GM12891 (cell line): ENCODE results near the gene CHID1.

Experiments used
- DNase-seq: peaks from one replicate; pipeline ENCODE4 v3.0.0; 2011; ENCODE audit warnings: low spot score; ENCODE audit not compliant: insufficient read length
- FAIRE-seq: peaks from 2 replicates; lab custom pipeline; 2011; peaks lifted over from hg19 to GRCh38; lab: Jason Lieb, UNC
- PAX5 ChIP-seq: IDR thresholded peaks from 2 replicates; pipeline ENCODE4 v1.6.1; 2011; ENCODE audit warnings: low read length, moderate library complexity, mild to moderate bottlenecking; ENCODE audit not compliant: insufficient read depth, severe bottlenecking
- POLR2A ChIP-seq: IDR thresholded peaks from 2 replicates; pipeline ENCODE4 v1.6.1; 2011; ENCODE audit warnings: low read depth, low read length, control low read depth
- POLR2AphosphoS5 ChIP-seq: IDR thresholded peaks from 2 replicates; pipeline ENCODE4 v1.6.1; 2011; ENCODE audit warnings: low read depth, low read length, control low read depth
- POU2F2 ChIP-seq: IDR thresholded peaks from 2 replicates; pipeline ENCODE4 v1.6.1; 2011; ENCODE audit warnings: low read depth, mild to moderate bottlenecking, control low read depth, low read length, moderate library complexity
- SPI1 ChIP-seq: IDR thresholded peaks from 2 replicates; pipeline ENCODE4 v1.6.1; 2011; ENCODE audit warnings: low read depth, low read length, control low read depth
- TAF1 ChIP-seq: IDR thresholded peaks from 2 replicates; pipeline ENCODE4 v1.6.1; 2011; ENCODE audit warnings: low read depth, low read length, control low read depth

The CHID1 gene

DNA sequence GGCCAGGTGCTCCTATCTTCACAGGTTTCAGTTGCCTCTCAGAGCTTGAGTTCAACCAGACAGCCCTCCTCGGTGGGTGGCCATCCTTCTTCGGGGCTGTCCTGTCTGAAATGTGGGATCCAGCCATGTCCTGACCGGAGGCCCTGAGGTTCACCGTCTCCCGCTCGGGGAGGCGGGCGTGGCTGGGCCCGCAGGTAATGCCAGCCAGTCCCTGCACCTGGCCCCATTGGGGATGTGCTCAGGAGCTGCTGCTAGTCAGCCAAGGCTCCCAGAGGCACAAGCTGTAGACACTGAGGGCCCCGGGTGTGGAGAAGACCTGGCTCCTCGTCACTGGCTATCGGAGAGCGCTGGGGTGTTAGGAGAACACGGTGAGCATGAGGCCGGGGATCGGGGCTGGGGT lies 35.4 kb downstream of the CHID1 start:
- FAIRE-seq = no peak
- DNase-seq = no peak
- TF ChIP-seq TAF1 (no peak), PAX5 (no peak), POLR2A (no peak), POU2F2 (no peak), POLR2AphosphoS5 (no peak), SPI1 (no peak)

DNA sequence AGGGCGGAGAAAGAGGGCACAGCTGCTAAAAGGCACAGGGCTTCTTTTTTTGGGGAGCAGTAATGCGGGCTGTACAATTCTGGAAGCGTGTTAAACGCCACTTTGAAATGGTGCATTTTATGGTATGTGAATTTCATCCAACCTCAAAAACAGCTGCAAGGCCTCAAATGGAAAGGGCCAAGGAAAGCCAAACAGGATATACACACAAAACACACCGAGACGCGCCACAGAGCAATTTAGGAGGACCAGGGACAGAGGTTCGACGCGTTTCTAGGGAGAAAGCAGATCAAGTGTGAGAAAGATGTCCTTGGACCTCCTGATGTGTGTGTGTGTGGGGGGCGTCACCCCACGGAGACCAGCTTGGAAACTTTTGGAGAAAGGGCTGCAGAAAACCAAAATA lies 36.9 kb downstream of the CHID1 start:
- FAIRE-seq (no peak), DNase-seq (no peak)
- no peak for TF ChIP-seq SPI1
- TF ChIP-seq POU2F2 = no peak
- TF ChIP-seq TAF1 = no peak
- no peak for TF ChIP-seq PAX5

DNA sequence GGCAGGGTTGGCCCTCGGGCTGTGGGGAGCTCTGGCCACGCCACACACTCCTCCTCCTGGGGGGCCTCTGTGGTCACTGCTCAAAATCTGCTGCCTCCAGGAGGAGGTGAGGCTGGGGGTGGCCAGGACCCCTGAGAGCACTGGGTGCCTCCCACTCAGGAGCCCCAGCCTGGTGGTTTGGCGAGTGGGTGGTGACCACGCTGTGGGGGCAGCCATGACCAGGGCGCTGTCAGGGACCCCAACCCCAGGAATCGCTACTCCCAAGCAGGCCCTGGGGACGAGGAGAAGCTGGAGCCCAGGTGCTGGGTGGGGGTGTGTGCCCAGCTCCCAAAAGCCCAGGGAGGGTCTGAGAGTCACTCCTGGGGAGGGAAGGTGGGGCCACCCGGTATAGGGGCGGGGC lies 37.8 kb downstream of the CHID1 start:
- DNase-seq (no peak), FAIRE-seq (no peak)
- TF ChIP-seq POLR2A = no peak
- TF ChIP-seq POU2F2 = no peak
- no peak for TF ChIP-seq PAX5
- TF ChIP-seq POLR2AphosphoS5 = no peak
- no peak for TF ChIP-seq SPI1
- no peak for TF ChIP-seq TAF1

DNA sequence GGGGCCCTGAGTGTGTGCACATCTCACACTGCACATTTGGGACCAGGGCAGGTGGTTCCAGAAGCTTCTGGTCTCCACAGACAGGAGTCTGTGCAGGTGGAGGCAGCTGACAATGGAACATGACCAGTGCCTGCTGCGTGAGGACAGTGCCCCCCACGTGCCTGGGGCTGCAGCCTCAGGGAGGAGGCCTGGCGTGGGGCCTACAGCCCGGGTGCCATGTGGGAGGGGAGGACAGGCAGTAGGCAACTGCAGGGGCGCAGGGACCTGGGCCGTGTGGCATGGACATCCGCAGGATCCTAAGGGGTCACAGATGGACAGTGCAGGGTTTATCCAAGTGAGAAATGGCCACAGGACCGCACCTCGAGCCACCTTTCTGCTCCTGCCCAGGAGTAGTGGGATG lies 39.1 kb downstream of the CHID1 start:
- TF ChIP-seq TAF1 (no peak), POLR2AphosphoS5 (no peak), PAX5 (no peak), SPI1 (no peak), POU2F2 (no peak), POLR2A (no peak)
- DNase-seq = no peak
- no peak for FAIRE-seq

DNA sequence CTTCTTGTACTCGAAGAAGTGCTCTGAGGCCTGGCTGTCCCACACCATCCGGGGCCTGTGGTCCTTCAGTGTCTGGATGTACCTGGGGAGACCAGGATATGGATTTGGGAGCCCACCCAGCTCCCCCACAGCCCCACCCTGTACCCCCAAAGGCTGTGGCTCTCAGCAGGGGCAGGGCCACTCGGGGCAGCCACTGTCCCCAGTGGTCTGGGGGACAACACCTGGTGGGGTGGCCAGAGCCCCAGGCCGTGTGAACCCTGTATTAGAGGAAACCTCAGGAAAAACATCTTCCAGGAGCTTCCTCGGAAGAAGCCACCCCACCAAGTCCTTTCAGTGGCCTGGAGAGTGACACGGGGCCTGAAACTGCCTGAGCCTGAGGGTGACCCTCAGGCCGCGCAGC lies 40.2 kb downstream of the CHID1 start:
- DNase-seq (no peak), FAIRE-seq (no peak)
- TF ChIP-seq POLR2A (no peak), PAX5 (no peak), POU2F2 (no peak), TAF1 (no peak), SPI1 (no peak), POLR2AphosphoS5 (no peak)

DNA sequence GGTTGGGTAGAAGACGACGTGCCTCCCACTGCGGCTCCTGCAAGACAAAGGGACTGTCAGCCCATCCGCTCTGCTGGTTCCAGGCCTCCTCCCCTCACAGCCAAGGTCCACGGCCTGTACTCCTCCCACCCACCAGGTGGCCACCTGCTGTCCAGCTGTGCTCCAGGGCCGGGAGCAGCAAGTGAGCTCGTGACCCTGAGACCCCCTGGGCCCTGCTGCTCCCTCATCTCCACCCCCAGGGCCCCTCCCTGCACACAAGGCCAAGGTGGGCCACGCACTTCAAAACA lies 40.5 kb downstream of the CHID1 start:
- TF ChIP-seq PAX5 (no peak), POLR2A (no peak), POLR2AphosphoS5 (no peak), TAF1 (no peak), POU2F2 (no peak), SPI1 (no peak)
- FAIRE-seq (no peak), DNase-seq (no peak)

DNA sequence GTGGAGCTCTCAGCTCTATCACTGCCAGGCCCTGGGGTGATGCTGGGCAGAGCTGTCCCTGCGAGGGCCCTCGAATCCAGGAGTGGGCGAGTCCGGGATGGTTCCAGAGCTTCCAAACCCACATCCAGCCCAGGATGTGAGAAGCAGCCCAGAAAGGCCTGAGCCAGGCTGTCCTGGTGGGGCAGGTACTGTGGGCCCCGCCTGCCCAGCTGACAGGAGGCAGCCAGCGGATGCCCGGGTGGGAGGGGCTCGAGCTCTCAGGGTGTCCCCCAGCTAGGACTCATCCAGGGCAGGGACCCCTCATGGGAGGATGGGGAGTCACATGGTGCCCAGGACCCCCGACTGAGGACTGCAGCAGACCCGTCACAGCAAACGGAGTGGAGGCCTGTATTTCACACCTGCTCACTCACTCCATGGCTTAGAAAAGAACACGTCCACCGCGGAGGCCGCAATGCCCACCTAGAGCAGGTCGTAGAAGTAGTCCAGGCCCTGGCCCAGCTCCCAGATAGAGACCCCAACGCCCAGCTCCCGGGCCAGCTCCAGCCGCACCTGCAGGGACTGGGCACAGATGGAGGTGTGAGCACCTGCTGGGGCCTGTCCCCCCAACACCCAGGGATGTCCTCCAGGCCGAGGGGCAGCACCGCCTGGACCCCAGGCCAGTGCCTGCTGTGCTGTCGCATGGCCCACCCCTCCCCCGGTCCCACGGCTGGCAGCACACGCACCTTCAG lies 41.0 kb downstream of the CHID1 start:
- DNase-seq (no peak), FAIRE-seq (no peak)
- TF ChIP-seq POU2F2 = no peak

DNA sequence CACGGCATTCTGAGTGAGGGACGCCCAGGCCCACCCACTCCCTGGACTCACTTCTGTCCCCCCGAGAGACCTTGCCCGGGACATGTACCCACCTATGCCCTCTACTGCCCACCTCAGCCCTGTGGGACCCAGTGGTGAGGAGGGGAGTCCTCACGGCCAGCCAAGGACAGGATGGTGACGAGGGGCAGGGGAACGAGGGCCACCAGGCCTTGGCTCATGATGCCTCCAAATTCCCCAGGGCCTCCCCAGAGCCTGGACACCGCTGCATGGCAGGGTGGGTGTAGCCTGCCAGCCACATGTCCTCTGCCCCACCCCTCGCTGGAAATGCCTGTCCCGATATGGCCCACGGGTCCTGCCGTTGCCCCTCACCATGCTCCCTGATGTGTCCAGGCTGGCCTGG lies 41.8 kb downstream of the CHID1 start:
- no peak for TF ChIP-seq TAF1
- TF ChIP-seq POU2F2 = no peak
- no peak for TF ChIP-seq POLR2A
- TF ChIP-seq SPI1 = no peak
- TF ChIP-seq POLR2AphosphoS5 = no peak
- no peak for TF ChIP-seq PAX5
- DNase-seq (no peak), FAIRE-seq (no peak)

DNA sequence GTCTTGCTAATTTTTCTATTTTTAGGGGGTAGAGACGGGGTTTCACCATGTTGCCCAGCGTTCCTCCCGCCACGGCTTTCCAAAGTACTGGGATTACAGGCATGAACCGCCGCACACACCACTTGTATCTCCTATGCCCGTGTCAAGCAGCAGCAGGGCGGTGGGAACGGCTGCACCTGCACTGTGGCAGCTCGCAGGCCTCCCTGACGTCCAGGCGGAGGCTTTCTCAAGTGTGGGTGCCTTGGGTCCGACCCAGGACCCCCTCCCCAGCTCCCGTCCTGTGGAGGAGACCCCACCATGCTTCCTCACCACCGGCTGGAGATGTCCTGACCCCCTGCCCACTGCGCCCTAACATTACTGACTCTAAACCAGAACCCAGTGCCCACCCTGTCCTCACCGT lies 42.2 kb downstream of the CHID1 start:
- DNase-seq (no peak), FAIRE-seq (no peak)
- TF ChIP-seq TAF1 (no peak), POLR2AphosphoS5 (no peak), SPI1 (no peak), POU2F2 (no peak), POLR2A (no peak), PAX5 (no peak)

DNA sequence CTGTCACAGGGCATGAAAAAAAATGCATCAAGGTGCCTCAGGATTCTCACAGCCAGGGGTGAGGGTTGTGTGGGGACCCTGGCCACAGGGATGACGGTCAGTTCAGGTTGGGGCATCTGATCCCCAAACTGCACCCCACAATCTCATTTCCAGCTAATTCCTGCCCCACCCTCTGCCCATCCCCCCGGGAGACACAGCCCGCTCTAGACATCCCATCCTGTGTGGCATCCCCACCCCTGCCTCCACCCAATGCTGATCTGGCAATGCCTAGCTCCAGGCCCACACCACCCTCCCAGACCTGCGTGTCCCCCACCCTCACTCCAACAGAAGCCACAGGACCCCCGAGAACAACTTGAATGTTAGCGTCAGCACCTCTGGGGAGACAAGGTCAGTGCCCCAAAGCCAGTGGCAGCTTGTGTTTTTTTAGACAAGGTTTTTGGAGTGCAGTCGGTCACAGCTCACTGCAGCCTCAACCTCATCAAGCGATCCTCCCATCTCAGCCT lies 42.7 kb downstream of the CHID1 start:
- TF ChIP-seq SPI1 (no peak), POU2F2 (no peak), TAF1 (no peak), POLR2AphosphoS5 (no peak), POLR2A (no peak), PAX5 (no peak)
- FAIRE-seq (no peak), DNase-seq (no peak)

DNA sequence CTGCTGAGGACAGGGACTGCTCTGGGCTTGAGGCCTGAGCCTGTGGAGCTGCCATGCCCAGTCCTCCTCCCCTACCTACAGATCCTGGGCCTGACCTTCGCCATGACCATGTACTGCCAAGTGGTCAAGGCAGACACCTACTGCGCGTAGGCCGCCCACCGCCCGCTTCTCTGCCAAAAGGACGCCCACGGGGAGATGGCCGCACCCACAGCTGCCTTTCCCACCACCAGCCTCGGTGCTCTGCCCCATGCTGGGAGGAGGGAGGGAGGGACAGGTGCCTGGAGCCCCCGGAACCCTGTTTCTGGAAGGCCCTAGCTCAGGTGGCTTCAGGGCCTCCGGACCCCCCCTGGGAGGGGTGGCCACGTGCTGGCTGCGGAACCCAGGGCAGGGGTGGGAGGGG lies 44.1 kb downstream of the CHID1 start:
- FAIRE-seq (no peak), DNase-seq (no peak)
- no peak for TF ChIP-seq POLR2AphosphoS5
- TF ChIP-seq TAF1 = no peak
- TF ChIP-seq POLR2A = no peak
- no peak for TF ChIP-seq POU2F2
- TF ChIP-seq SPI1 = no peak
- no peak for TF ChIP-seq PAX5
